ENCODE measurements around the gene BARX1. TPM values are rescaled to one million over a fixed set of nuclear protein-coding genes. Genes with fewer than 3 reads are reported as not detected.
A peak's percentile ranks its signal among the peaks of the same experiment; 100 is the strongest.

Gene BARX1
- total RNA-seq, 1 donor from 2014 or later: not detected

DNA sequence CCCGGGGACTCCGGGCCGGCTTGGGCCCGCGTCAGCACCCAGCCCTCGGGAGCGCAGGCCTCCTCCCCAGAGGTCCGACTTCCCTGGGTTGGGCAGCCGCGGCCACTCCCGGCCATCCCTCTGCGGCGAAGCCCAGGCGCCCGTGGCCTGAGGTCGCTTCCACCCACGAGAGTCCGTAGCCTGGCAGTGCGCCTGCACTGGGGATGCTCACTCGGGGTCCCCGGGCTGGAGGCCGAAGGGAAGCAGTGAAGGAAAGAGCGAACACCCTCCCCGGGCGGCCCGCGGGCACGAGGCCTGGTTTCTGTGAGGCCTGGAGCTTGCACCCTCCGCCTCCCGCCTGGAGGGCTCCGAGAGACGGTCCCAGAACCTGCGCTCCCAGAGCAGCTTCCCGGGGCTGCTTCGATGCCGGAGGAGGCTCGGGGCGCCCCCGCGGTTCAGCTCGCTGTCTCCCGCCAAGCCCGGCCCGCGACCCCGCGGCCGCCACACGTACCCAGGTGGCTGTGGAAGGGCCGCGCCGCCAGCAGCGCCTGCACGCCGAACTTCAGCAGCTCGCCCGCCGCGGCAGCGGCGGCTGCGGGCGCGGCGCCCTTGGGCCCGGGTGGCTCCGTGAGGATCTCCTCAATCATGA lies 607 bp downstream of the BARX1 start:
- ATAC-seq (ENCODE audit: poor library complexity): no peak
- intact Hi-C loops (cut with DNase I): no loop called here
- DNase-seq: no peak

DNA sequence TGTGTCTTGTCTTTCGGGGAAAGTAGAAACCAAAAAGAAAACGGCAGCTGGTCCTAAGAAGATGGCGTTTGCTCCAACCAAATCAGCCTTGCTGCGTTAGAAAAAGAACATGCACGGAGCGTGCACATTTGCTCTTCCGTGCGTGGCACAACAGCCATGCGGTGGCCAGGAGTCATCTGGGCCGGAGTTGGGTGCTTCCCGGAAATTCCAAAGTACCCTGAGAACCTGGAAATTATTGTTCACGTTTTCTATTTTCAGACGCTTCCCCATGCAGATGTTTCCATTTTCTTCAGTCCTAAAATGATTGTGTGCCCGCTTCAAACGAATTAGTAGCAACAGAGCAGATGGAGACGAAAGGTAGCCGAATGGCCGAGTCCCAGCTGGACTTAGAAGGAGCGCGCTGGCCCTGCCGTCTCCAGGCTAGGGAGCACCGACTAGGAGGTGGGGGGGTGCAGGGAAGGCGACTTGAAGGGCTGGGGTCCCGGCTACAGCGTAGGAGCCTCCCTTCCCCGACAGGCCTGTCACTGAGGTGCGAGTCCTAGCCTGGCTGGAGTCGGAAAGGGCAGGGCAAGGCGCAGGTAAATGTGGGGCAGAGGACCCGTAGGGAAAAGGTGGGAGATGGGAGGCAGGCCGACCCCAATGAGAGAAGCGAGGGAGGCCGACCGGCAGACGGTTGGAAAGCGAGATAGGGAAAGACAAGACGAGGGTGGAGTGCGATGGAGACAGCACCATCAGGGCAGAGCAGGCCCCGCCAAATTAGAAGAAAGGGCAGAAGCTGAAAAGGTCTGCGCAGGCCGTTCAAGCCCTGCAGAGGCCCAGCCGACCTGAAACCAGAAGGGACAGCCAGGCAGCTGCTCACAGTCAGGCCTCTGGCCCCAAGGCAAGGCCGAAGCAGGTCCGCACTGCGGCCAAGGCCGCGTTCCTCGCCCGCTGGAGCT lies 1.4 kb downstream of the BARX1 start:
- no peak for ATAC-seq (ENCODE audit: poor library complexity)
- intact Hi-C loops (cut with DNase I): no loop called here
- DNase-seq: no peak

DNA sequence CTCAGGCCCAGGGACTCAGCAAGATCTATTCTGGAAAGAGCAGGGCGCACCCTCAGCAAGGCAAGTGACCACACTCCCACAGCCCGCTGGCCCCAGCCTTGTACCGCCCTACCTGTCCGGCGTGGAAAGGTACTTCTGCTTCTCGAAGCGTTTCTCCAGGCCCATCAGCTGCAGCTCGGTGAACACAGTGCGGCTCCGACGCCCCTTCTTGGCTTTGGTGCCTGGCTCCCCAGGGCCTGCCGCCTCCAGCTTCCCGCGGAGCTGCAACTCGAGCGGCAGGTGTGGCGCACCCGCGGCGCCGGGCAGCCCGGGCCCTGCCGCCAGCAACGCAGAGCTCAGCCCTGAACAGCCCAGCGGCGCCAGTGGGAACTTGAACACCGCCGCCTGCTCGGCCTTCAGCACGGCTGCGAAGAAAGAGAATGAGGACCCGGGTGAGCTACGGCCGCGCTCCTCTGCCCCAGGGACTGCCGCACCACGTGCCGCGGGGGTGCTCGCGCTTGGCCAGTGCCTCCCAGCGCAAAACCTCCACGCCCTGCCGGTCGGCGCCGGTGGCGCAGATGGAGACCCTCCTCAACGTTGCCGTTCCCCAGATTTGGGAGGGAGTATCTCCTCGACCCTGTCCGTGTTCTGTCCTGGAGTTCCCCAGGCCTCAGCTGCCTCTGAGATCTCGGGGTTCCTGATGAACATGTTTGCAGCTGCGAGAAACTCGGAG lies 2.2 kb downstream of the BARX1 start:
- intact Hi-C loops (cut with DNase I): no loop called here
- DNase-seq: no peak
- ATAC-seq (ENCODE audit: poor library complexity): no peak

- intact Hi-C loops (cut with DNase I): no loop called here
- DNase-seq (no peak), ATAC-seq (ENCODE audit: poor library complexity) (no peak)
Measured at GRCh38 chr9:93952119-93952783, 2.9 kb downstream of the BARX1 start.

GRCh38 chr9:93951655-93952118 lies 3.5 kb downstream of the BARX1 start:
- DNase-seq: no peak
- intact Hi-C loops (cut with DNase I): no loop called here
- no peak for ATAC-seq (ENCODE audit: poor library complexity)

DNA sequence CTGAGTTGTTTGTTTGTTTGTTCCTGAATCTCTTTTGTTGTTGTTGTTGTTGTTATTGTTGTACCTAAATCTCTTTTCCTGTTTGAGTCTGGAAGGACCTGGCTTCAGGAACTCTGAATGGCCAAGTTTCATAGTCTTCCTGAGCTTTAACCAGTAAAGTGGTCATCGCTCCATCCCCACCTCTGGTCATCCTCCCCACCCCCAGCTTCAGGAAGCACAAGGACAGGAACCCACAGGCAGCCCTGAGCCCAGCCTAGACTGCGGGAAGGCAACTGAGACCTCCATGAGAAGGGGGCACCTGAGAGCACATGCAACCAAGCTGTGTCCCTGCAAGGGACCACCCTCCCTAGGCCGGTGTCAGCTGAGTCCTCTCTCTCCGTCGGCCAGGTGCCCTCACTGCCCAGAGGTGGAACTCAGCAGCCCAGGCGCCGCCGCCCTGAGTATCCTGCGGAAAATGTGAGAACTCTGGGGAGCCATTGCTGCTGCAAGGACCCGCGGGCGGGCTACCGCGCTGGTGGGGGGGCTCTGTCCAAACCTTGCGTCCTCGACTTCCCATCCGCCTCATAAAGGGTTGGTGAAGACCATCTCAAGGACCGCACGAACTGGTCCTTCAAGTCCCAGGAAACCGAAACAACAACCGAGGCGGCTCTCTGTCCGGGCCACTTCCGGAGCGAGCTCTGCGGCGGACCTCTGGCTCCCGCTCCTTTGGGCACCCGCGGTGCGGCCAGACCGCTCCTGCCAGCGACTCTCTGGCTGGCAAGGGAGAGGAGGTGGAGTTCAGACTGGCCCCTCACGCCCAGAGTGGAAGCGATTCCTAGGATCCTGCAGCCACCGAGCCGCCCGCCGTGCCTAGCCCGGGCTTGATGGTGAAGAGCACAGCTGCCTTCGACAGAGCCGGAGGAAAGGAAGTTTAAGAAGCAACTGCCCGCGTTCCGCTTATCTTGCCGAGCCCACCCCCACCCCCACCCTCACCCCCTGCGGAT lies 4.2 kb downstream of the BARX1 start:
- intact Hi-C loops (cut with DNase I): no loop called here
- DNase-seq (no peak), ATAC-seq (ENCODE audit: poor library complexity) (peak; percentile 52)

- no peak for ATAC-seq (ENCODE audit: poor library complexity)
- intact Hi-C loops (cut with DNase I): no loop called here
Measured at GRCh38 chr9:93949694-93950449, 5.3 kb downstream of the BARX1 start.

GRCh38 chr9:93949073-93949693 lies 6.0 kb downstream of the BARX1 start:
- ATAC-seq (ENCODE audit: poor library complexity): no peak
- intact Hi-C loops (cut with DNase I): no loop called here
- no peak for DNase-seq

More at GRCh38 chr9:93949694-93950449, 5.3 kb downstream of the BARX1 start:
- DNase-seq: no peak

- intact Hi-C loops (cut with DNase I): no loop called here
- DNase-seq: no peak
Measured at GRCh38 chr9:93948441-93949072, 6.6 kb downstream of the BARX1 start.

DNA sequence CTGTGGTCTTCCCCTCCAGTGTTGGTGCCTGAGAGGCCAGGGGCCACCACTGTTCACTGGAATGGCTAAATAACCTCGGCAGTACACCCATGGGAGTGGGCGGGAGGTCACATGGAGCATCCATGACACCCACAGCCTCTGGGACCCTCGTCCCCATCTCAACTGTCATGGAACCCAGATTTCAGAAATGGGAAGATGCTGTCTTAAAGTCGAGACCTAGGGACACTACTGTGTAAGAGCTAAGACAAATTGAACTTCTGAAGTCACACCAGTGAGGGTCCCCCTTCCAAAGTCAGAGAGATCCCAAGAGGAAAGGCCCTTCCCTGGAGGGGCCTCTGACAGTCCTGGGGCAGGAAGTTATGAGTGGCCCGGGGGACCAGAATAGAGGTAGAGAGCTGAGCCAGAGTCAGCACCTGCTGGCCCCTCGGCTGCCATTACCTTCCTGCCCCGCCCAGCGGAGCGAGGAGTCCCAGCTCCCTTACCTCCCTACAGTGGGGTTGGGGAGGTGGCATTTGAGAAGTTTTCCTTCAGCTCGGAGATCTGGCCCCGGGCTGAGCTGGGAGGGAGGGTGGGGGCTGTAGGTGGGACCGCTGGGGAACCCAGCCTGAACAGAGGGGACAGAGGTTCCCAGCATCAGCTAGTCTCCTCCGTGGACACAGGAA lies 7.6 kb downstream of the BARX1 start:
- no peak for ATAC-seq (ENCODE audit: poor library complexity)
- DNase-seq: no peak
- intact Hi-C loops (cut with DNase I): no loop called here

More at GRCh38 chr9:93948441-93949072, 6.6 kb downstream of the BARX1 start:
- no peak for ATAC-seq (ENCODE audit: poor library complexity)

GRCh38 chr9:93946338-93946712 lies 8.8 kb downstream of the BARX1 start:
- DNase-seq (no peak), ATAC-seq (ENCODE audit: poor library complexity) (no peak)
- intact Hi-C loops (cut with DNase I): no loop called here

DNA sequence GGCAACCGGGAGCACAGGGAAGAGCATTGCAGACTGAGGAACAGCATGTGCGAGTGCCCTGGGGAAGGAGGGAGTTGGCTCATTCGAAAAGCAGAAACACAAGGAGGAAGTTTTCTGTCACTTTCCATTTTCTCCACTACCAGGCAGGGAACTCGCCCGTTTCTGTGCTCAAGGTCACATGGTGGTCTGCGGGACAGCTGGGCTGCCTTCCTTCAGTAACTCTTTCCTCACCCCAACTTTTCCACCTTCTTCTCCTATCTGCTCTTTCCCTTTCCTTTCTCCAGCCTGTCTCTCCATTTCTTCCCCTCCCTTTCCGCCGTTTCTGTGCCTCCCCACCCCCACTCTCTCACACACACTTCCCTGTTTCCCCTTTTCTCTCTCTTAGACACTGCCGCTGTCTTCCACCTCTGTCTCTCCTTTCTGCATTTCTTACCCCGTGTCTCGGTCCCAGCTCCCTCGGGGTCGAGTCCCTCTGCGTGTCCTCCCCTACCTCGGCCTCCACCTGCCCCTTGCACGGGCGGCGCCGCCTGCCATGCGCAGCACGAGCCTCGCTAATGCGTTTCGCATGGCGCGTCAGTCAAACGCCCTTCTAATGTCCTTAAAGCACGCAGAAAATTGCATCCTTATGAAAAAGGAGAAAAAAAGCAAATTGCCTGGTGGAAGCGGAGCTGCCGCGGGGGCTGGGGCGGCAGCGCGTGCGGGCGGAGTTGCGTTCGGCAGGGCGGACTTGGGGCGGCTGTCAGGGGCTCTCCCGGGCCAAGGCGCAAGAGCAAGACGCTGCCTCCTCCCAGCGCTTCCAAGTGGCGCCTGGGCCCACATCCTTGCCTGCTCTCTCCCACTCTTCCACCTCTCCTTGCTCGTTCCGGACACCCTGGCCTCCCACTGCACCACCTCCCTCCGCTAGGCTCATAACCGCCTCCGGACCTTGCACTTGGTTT lies 9.5 kb downstream of the BARX1 start:
- intact Hi-C loops (cut with DNase I): no loop called here
- DNase-seq (no peak), ATAC-seq (ENCODE audit: poor library complexity) (no peak)

DNA sequence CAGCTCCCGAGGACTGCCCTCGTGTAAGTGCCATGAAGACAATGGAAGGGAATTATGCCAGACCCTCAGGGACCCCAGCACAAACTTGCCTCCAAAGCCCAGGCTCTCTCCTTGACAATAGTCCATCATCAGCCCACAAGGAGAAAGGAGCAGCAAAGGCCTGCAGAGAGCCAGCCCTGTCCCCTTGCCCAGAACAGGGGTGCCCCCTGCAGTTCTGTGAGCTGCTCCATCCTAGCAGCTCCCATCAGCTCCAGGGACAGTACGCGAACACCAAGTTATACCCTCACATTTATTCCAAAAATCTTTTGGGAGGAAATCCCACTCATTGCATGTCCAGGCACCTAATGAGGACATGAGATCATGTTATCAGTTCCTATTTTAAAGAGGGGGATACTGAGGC lies 11.1 kb downstream of the BARX1 start:
- DNase-seq (no peak), ATAC-seq (ENCODE audit: poor library complexity) (no peak)
- intact Hi-C loops (cut with DNase I): no loop called here

DNA sequence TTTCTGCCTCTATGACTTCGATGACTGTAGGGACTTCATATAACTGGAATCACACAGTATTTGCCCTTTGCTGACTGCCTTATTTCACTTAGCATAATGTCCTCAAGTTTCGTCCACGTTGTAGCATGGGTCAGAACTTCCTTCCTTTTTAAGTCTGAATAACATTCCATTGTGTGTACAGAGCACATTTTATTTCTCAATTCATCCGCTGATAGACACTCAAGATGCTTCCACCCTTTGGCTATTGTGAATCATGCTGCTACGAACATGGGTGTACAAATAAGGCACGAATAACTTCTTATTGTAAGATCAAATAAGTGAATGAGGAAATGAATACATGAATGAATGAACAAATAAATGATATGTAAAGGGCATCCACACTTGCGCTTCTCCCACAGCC lies 13.0 kb downstream of the BARX1 start:
- DNase-seq (no peak), ATAC-seq (ENCODE audit: poor library complexity) (no peak)
- intact Hi-C loops (cut with DNase I): no loop called here

- intact Hi-C loops (cut with DNase I): no loop called here
- no peak for DNase-seq
- ATAC-seq (ENCODE audit: poor library complexity): no peak
Measured at GRCh38 chr9:93941493-93941892, 13.7 kb downstream of the BARX1 start.

All from Right ventricle myocardium superior (tissue), 1 donor.